Muscle layer of duodenum (tissue), 2 donors: ENCODE measurements around the gene ECM2.

Source experiments
- H3K27ac ChIP-seq: one replicate; pipeline ENCODE4 v1.7.0; 2013; ENCODE audit warnings: mild to moderate bottlenecking, low read length
- H3K27me3 ChIP-seq: one replicate; pipeline ENCODE4 v1.7.0; 2013; ENCODE audit warnings: low read depth, mild to moderate bottlenecking, control low read depth, low read length
- H3K36me3 ChIP-seq, 2 donors: one replicate each; pipeline ENCODE4 v1.7.0; 2013; ENCODE audit warnings: low read length in 2 of 2, control low read depth in 1 of 2, mild to moderate bottlenecking in 1 of 2; ENCODE audit not compliant: insufficient read depth in 2 of 2, control insufficient read depth in 1 of 2
- H3K4me1 ChIP-seq, 2 donors: one replicate each; pipeline ENCODE4 v1.7.0; 2013; ENCODE audit warnings: low read length in 2 of 2, mild to moderate bottlenecking in 2 of 2, control low read depth in 1 of 2, moderate library complexity in 1 of 2; ENCODE audit not compliant: insufficient read depth in 2 of 2, control insufficient read depth in 1 of 2
- H3K4me3 ChIP-seq, 2 donors: one replicate each; pipeline ENCODE4 v1.7.0; 2013; ENCODE audit warnings: low read length in 2 of 2, low read depth in 1 of 2, mild to moderate bottlenecking in 1 of 2
- H3K9me3 ChIP-seq, 2 donors: one replicate each; pipeline ENCODE4 v1.7.0; 2013; ENCODE audit warnings: low read length in 2 of 2, control low read depth in 1 of 2, mild to moderate bottlenecking in 1 of 2; ENCODE audit not compliant: control insufficient read depth in 1 of 2
- donor health status: healthy.

The ECM2 gene

GRCh38 chr9:92525306-92525705, 10.5 kb downstream of the ECM2 start:
- Histone ChIP-seq H3K4me3 (no peak overlapping the region), H3K36me3 (no peaks in the 10 kb centered on the region), H3K27me3 (no peaks in the 10 kb centered on the region), H3K27ac (no peak overlapping the region), H3K4me1 (no peaks in the 10 kb centered on the region), H3K9me3 (peaks cover 0 to 2% of the 10 kb centered on the region in 2 donors)

GRCh38 chr9:92524881-92525280, 10.9 kb downstream of the ECM2 start:
- Histone ChIP-seq H3K4me1 (no peaks in the 10 kb centered on the region), H3K36me3 (no peaks in the 10 kb centered on the region), H3K4me3 (no peak overlapping the region), H3K9me3 (peaks cover 0 to under 1% of the 10 kb centered on the region in 2 donors), H3K27ac (no peak overlapping the region), H3K27me3 (no peaks in the 10 kb centered on the region)

- Histone ChIP-seq H3K9me3 (no peaks in the 10 kb centered on the region), H3K36me3 (no peaks in the 10 kb centered on the region), H3K27me3 (no peaks in the 10 kb centered on the region), H3K4me1 (no peaks in the 10 kb centered on the region), H3K27ac (no peak overlapping the region), H3K4me3 (no peak overlapping the region)
Observed at GRCh38 chr9:92522983-92523970, 12.5 kb downstream of the ECM2 start.

- no peaks in the 10 kb centered on the region for H3K4me1 ChIP-seq
- no peaks in the 10 kb centered on the region for H3K27me3 ChIP-seq
- H3K4me3 ChIP-seq, result no peak overlapping the region
- peaks cover 0 to 7% of the 10 kb centered on the region in 2 donors for H3K36me3 ChIP-seq
- H3K9me3 ChIP-seq, result no peaks in the 10 kb centered on the region
- H3K27ac ChIP-seq, result no peak overlapping the region
Observed at GRCh38 chr9:92520837-92521236, 15.0 kb downstream of the ECM2 start.

GRCh38 chr9:92518199-92518598, 17.6 kb downstream of the ECM2 start:
- H3K9me3 ChIP-seq, result no peaks in the 10 kb centered on the region
- H3K27me3 ChIP-seq, result no peaks in the 10 kb centered on the region
- peaks cover 0 to 7% of the 10 kb centered on the region in 2 donors for H3K36me3 ChIP-seq
- peaks cover 0 to 3% of the 10 kb centered on the region in 2 donors for H3K4me1 ChIP-seq
- H3K27ac ChIP-seq, result no peak overlapping the region
- no peak overlapping the region for H3K4me3 ChIP-seq

- Histone ChIP-seq H3K27me3 (no peaks in the 10 kb centered on the region), H3K9me3 (no peaks in the 10 kb centered on the region), H3K36me3 (peaks cover 0 to 7% of the 10 kb centered on the region in 2 donors), H3K4me1 (peaks cover 0 to 12% of the 10 kb centered on the region in 2 donors), H3K4me3 (no peak overlapping the region), H3K27ac (no peak overlapping the region)
Observed at GRCh38 chr9:92517046-92517445, 18.7 kb downstream of the ECM2 start.

- Histone ChIP-seq H3K9me3 (no peaks in the 10 kb centered on the region), H3K4me3 (no peak overlapping the region), H3K27me3 (no peaks in the 10 kb centered on the region), H3K27ac (no peak overlapping the region), H3K36me3 (peaks cover 0 to 7% of the 10 kb centered on the region in 2 donors), H3K4me1 (peaks cover 0 to 12% of the 10 kb centered on the region in 2 donors)
Observed at GRCh38 chr9:92516521-92516920, 19.3 kb downstream of the ECM2 start.

- no peak overlapping the region for H3K4me3 ChIP-seq
- H3K9me3 ChIP-seq, result no peaks in the 10 kb centered on the region
- no peak overlapping the region for H3K27ac ChIP-seq
- peaks cover 0 to 7% of the 10 kb centered on the region in 2 donors for H3K36me3 ChIP-seq
- no peaks in the 10 kb centered on the region for H3K27me3 ChIP-seq
- peaks cover 0 to 12% of the 10 kb centered on the region in 2 donors for H3K4me1 ChIP-seq
Observed at GRCh38 chr9:92514635-92515034, 21.2 kb downstream of the ECM2 start.

- no peak overlapping the region for H3K27ac ChIP-seq
- peaks cover 0 to 7% of the 10 kb centered on the region in 2 donors for H3K36me3 ChIP-seq
- H3K27me3 ChIP-seq, result no peaks in the 10 kb centered on the region
- peaks cover 0 to 12% of the 10 kb centered on the region in 2 donors for H3K4me1 ChIP-seq
- no peaks in the 10 kb centered on the region for H3K9me3 ChIP-seq
- H3K4me3 ChIP-seq, result no peak overlapping the region
Observed at GRCh38 chr9:92513349-92513748, 22.4 kb downstream of the ECM2 start.

GRCh38 chr9:92512622-92513021, 23.2 kb downstream of the ECM2 start:
- Histone ChIP-seq H3K4me1 (peaks cover under 1 to 19% of the 10 kb centered on the region in 2 donors), H3K27me3 (no peaks in the 10 kb centered on the region), H3K9me3 (no peaks in the 10 kb centered on the region), H3K4me3 (no peak overlapping the region), H3K27ac (no peak overlapping the region), H3K36me3 (peaks cover 0 to 7% of the 10 kb centered on the region in 2 donors)

GRCh38 chr9:92510747-92511146, 25.0 kb downstream of the ECM2 start:
- Histone ChIP-seq H3K9me3 (no peaks in the 10 kb centered on the region), H3K27me3 (no peaks in the 10 kb centered on the region), H3K27ac (no peak overlapping the region), H3K4me1 (peaks cover 9 to 31% of the 10 kb centered on the region in 2 donors), H3K36me3 (peaks cover 0 to 2% of the 10 kb centered on the region in 2 donors), H3K4me3 (no peak overlapping the region)
